ENCODE results near the gene DNM3. TPM values are rescaled to one million over a fixed set of nuclear protein-coding genes. Genes with fewer than 3 reads are reported as not detected.

The DNM3 gene
- total and polyA plus RNA-seq, 4 donors: 38.5 to 93.9 (median 48.5) TPM

GRCh38 chr1:172148707-172149106, 307.4 kb downstream of the DNM3 start:
- no peak overlapping the region for H3K27ac ChIP-seq (ENCODE audit: low read depth, low read length)
- no peaks in the 10 kb centered on the region for H3K4me1 ChIP-seq (ENCODE audit: control insufficient read depth, insufficient read depth, low read length)
- no peaks in the 10 kb centered on the region for H3K9me3 ChIP-seq (ENCODE audit: control insufficient read depth, insufficient read depth, low read length)
- DNase-seq (ENCODE audit: low read depth in 4 of 6, low spot score in 6 of 6): peak in 1 of 6 donors; percentile 13
- no peak overlapping the region for H3K4me3 ChIP-seq (ENCODE audit: low read depth, low read length)
- no peaks in the 10 kb centered on the region for H3K27me3 ChIP-seq (ENCODE audit: control insufficient read depth, insufficient read depth, low read length)
- peaks cover 2% of the 10 kb centered on the region for H3K36me3 ChIP-seq (ENCODE audit: control insufficient read depth, insufficient read depth, low read length)

DNA sequence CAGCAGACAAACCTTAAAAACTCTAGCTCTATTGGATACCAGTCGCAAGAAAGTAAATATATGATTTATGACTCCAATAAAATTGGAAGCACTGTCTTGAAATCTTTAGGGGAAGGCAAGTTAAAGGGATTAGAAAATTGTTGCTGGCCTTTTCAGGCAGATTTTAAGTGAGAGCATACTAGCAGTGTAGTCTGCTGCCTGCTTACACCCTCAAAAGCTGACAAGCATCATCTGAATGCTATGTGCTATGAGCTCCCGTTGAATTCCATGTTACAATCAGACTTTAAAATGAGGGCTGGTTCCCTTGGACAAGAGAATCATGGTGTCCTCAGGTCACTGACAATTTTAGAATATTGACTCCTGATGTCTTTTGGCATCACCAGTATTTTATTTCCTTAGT, 308.0 kb downstream of the DNM3 start:
- Histone ChIP-seq H3K9me3 (ENCODE audit: control insufficient read depth, insufficient read depth, low read length) (no peaks in the 10 kb centered on the region), H3K4me1 (ENCODE audit: control insufficient read depth, insufficient read depth, low read length) (no peaks in the 10 kb centered on the region), H3K27ac (ENCODE audit: low read depth, low read length) (no peak overlapping the region), H3K36me3 (ENCODE audit: control insufficient read depth, insufficient read depth, low read length) (peaks cover 2% of the 10 kb centered on the region), H3K4me3 (ENCODE audit: low read depth, low read length) (no peak overlapping the region), H3K27me3 (ENCODE audit: control insufficient read depth, insufficient read depth, low read length) (no peaks in the 10 kb centered on the region)
- no peak for DNase-seq (ENCODE audit: low read depth in 4 of 6, low spot score in 6 of 6)
- WGBS (ENCODE audit: insufficient coverage): 78% methylated on average over 1 of the region's 2 CpGs

- WGBS (ENCODE audit: insufficient coverage): no CpG with 5 or more reads among the region's 2 CpGs
- H3K4me3 ChIP-seq (ENCODE audit: low read depth, low read length): no peak overlapping the region
- H3K36me3 ChIP-seq (ENCODE audit: control insufficient read depth, insufficient read depth, low read length): no peaks in the 10 kb centered on the region
- no peaks in the 10 kb centered on the region for H3K4me1 ChIP-seq (ENCODE audit: control insufficient read depth, insufficient read depth, low read length)
- H3K27me3 ChIP-seq (ENCODE audit: control insufficient read depth, insufficient read depth, low read length): no peaks in the 10 kb centered on the region
- DNase-seq (ENCODE audit: low read depth in 4 of 6, low spot score in 6 of 6): no peak
- no peaks in the 10 kb centered on the region for H3K9me3 ChIP-seq (ENCODE audit: control insufficient read depth, insufficient read depth, low read length)
- no peak overlapping the region for H3K27ac ChIP-seq (ENCODE audit: low read depth, low read length)
Measured at GRCh38 chr1:172154551-172154950, 313.3 kb downstream of the DNM3 start.

- H3K9me3 ChIP-seq (ENCODE audit: control insufficient read depth, insufficient read depth, low read length): no peaks in the 10 kb centered on the region
- H3K27me3 ChIP-seq (ENCODE audit: control insufficient read depth, insufficient read depth, low read length): no peaks in the 10 kb centered on the region
- H3K4me3 ChIP-seq (ENCODE audit: low read depth, low read length): no peak overlapping the region
- WGBS (ENCODE audit: insufficient coverage): 100% methylated on average over 1 of the region's 2 CpGs
- H3K27ac ChIP-seq (ENCODE audit: low read depth, low read length): no peak overlapping the region
- H3K4me1 ChIP-seq (ENCODE audit: control insufficient read depth, insufficient read depth, low read length): no peaks in the 10 kb centered on the region
- no peaks in the 10 kb centered on the region for H3K36me3 ChIP-seq (ENCODE audit: control insufficient read depth, insufficient read depth, low read length)
- DNase-seq (ENCODE audit: low read depth in 4 of 6, low spot score in 6 of 6): no peak
Measured at GRCh38 chr1:172155766-172156165, 314.5 kb downstream of the DNM3 start.

DNA sequence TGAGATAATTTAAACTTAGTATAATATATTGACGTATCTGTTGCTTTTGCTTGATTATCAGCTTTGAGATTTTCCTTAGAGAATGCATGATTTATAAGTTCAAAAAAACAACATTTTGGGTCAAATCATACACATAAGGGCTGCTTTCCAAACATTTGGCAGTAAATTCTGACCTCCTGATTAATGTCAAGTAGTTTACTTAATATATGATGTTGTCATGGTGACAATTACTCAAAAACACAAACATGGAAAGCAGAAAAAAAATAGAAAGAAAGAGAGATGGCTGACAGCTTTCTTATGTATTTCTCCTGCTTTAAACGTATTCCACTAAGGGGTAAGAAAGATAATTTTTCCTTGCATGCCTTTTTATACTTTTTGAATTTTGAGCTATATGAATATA, 320.9 kb downstream of the DNM3 start:
- no peak overlapping the region for H3K4me3 ChIP-seq (ENCODE audit: low read depth, low read length)
- H3K27ac ChIP-seq (ENCODE audit: low read depth, low read length): no peak overlapping the region
- H3K27me3 ChIP-seq (ENCODE audit: control insufficient read depth, insufficient read depth, low read length): no peaks in the 10 kb centered on the region
- H3K36me3 ChIP-seq (ENCODE audit: control insufficient read depth, insufficient read depth, low read length): no peaks in the 10 kb centered on the region
- no peaks in the 10 kb centered on the region for H3K4me1 ChIP-seq (ENCODE audit: control insufficient read depth, insufficient read depth, low read length)
- no peak for DNase-seq (ENCODE audit: low read depth in 4 of 6, low spot score in 6 of 6)
- no peaks in the 10 kb centered on the region for H3K9me3 ChIP-seq (ENCODE audit: control insufficient read depth, insufficient read depth, low read length)
- no CpG with 5 or more reads among the region's 2 CpGs for WGBS (ENCODE audit: insufficient coverage)

DNA sequence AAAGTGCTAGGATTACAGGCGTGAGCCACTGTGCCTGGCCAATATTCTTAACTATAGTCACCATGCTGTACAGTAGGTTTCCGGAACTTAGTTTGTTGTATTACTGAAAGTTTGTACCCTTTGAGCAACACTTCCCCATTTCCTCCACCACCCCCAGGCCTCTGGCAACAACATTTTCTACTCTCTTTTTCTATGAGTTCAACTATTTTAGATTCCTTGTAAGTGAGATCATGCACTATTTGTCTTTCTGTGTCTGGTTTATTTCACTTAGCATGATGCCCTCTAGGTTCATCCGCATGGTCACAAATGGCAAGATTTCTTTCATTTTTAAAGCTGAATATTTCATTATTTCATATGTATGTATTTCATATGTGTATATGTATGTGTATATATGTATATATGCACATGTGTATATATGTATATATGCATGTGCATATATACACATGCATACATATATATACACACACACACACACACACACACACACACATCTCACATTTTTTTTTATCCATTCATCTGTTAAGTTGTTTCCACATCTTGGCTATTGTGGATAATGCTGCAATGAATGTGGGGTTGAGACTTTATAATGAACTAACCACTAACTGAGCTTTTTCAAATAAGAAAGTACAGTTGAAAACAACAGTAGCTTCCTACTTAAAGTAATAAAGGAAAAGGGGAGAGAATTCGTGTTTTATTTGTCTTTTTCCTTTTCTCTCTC, 322.4 kb downstream of the DNM3 start:
- no CpG with 5 or more reads among the region's 4 CpGs for WGBS (ENCODE audit: insufficient coverage)
- Histone ChIP-seq H3K36me3 (ENCODE audit: control insufficient read depth, insufficient read depth, low read length) (no peaks in the 10 kb centered on the region), H3K9me3 (ENCODE audit: control insufficient read depth, insufficient read depth, low read length) (no peaks in the 10 kb centered on the region), H3K27ac (ENCODE audit: low read depth, low read length) (no peak overlapping the region), H3K27me3 (ENCODE audit: control insufficient read depth, insufficient read depth, low read length) (no peaks in the 10 kb centered on the region), H3K4me1 (ENCODE audit: control insufficient read depth, insufficient read depth, low read length) (no peaks in the 10 kb centered on the region), H3K4me3 (ENCODE audit: low read depth, low read length) (no peak overlapping the region)
- no peak for DNase-seq (ENCODE audit: low read depth in 4 of 6, low spot score in 6 of 6)

DNA sequence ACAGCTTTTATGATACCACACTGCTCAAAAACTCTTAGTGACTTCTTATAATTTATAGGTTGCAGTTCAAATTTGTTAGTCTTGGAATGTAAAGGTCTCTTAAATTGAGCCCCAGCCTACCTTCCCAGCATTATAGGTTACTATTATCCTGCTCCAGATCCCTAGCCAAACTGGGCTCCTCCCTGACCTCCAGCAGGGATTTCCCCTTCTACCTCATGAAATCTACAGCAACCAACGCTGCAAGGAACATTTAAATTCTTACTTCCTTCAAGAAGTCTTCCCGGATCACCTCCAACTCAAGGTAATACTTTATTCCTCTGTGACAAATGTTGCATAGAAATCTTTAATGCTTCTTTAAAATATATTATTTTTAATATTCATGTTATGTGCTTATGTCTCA, 324.1 kb downstream of the DNM3 start:
- no peak for DNase-seq (ENCODE audit: low read depth in 4 of 6, low spot score in 6 of 6)
- no peaks in the 10 kb centered on the region for H3K27me3 ChIP-seq (ENCODE audit: control insufficient read depth, insufficient read depth, low read length)
- H3K9me3 ChIP-seq (ENCODE audit: control insufficient read depth, insufficient read depth, low read length): no peaks in the 10 kb centered on the region
- no peak overlapping the region for H3K27ac ChIP-seq (ENCODE audit: low read depth, low read length)
- WGBS (ENCODE audit: insufficient coverage): no CpG with 5 or more reads among the region's 2 CpGs
- H3K4me3 ChIP-seq (ENCODE audit: low read depth, low read length): no peak overlapping the region
- H3K36me3 ChIP-seq (ENCODE audit: control insufficient read depth, insufficient read depth, low read length): no peaks in the 10 kb centered on the region
- no peaks in the 10 kb centered on the region for H3K4me1 ChIP-seq (ENCODE audit: control insufficient read depth, insufficient read depth, low read length)

GRCh38 chr1:172167796-172168596, 326.7 kb downstream of the DNM3 start:
- Histone ChIP-seq H3K36me3 (ENCODE audit: control insufficient read depth, insufficient read depth, low read length) (no peaks in the 10 kb centered on the region), H3K27ac (ENCODE audit: low read depth, low read length) (no peak overlapping the region), H3K4me3 (ENCODE audit: low read depth, low read length) (no peak overlapping the region), H3K9me3 (ENCODE audit: control insufficient read depth, insufficient read depth, low read length) (no peaks in the 10 kb centered on the region), H3K27me3 (ENCODE audit: control insufficient read depth, insufficient read depth, low read length) (no peaks in the 10 kb centered on the region), H3K4me1 (ENCODE audit: control insufficient read depth, insufficient read depth, low read length) (no peaks in the 10 kb centered on the region)
- WGBS (ENCODE audit: insufficient coverage): 0% methylated on average over 1 of the region's 4 CpGs
- DNase-seq (ENCODE audit: low read depth in 4 of 6, low spot score in 6 of 6): peak in 2 of 6 donors; percentile 64 to 74

- no peak for DNase-seq (ENCODE audit: low read depth in 4 of 6, low spot score in 6 of 6)
- Histone ChIP-seq H3K4me1 (ENCODE audit: control insufficient read depth, insufficient read depth, low read length) (no peaks in the 10 kb centered on the region), H3K27me3 (ENCODE audit: control insufficient read depth, insufficient read depth, low read length) (no peaks in the 10 kb centered on the region), H3K36me3 (ENCODE audit: control insufficient read depth, insufficient read depth, low read length) (no peaks in the 10 kb centered on the region), H3K4me3 (ENCODE audit: low read depth, low read length) (no peak overlapping the region), H3K27ac (ENCODE audit: low read depth, low read length) (no peak overlapping the region), H3K9me3 (ENCODE audit: control insufficient read depth, insufficient read depth, low read length) (no peaks in the 10 kb centered on the region)
- WGBS (ENCODE audit: insufficient coverage): 40% methylated on average over 1 of the region's 2 CpGs
Measured at GRCh38 chr1:172168597-172168872, 327.2 kb downstream of the DNM3 start.

GRCh38 chr1:172169836-172170235, 328.5 kb downstream of the DNM3 start:
- Histone ChIP-seq H3K4me3 (ENCODE audit: low read depth, low read length) (no peak overlapping the region), H3K9me3 (ENCODE audit: control insufficient read depth, insufficient read depth, low read length) (no peaks in the 10 kb centered on the region), H3K27me3 (ENCODE audit: control insufficient read depth, insufficient read depth, low read length) (no peaks in the 10 kb centered on the region), H3K36me3 (ENCODE audit: control insufficient read depth, insufficient read depth, low read length) (no peaks in the 10 kb centered on the region), H3K27ac (ENCODE audit: low read depth, low read length) (no peak overlapping the region), H3K4me1 (ENCODE audit: control insufficient read depth, insufficient read depth, low read length) (no peaks in the 10 kb centered on the region)
- no peak for DNase-seq (ENCODE audit: low read depth in 4 of 6, low spot score in 6 of 6)
